HT1080 (cell line): ENCODE results near the gene AAK1. TPM values are rescaled to one million over a fixed set of nuclear protein-coding genes. Genes with fewer than 3 reads are reported as not detected.
"Not testable (repeated sequence)": the region's sequence is repeated elsewhere in the genome, so short reads cannot be mapped to it uniquely, and the experiment has no call there.

ENCODE experiments used
- DNase-seq: peaks from one replicate; pipeline ENCODE4 v3.0.0-alpha.2; 2015; ENCODE audit warnings: low read depth
- total RNA-seq: library from RNA; depleted of rRNA; stranded (reverse); fragments of >200 nt; shearing (Covaris generic); gene quantifications from 2 replicates; pipeline ENCODE4 v1.2.3, GENCODE V29; 2014

AAK1 gene
- total RNA-seq, 1 experiment from 2014 or later, result 37.4 TPM

GRCh38 chr2:69575371-69575770 is 68.2 kb downstream of the AAK1 start:
- not testable (repeated sequence) for DNase-seq

- DNase-seq, result peak; percentile 14
These were observed 70.9 kb downstream of the AAK1 start for GRCh38 chr2:69572641-69573040.

GRCh38 chr2:69571189-69571588 is 72.3 kb downstream of the AAK1 start:
- DNase-seq, result no peak

GRCh38 chr2:69570474-69570873 is 73.1 kb downstream of the AAK1 start:
- no peak for DNase-seq

- no peak for DNase-seq
These were observed 75.6 kb downstream of the AAK1 start for GRCh38 chr2:69567909-69568300.

GRCh38 chr2:69567157-69567908 is 76.2 kb downstream of the AAK1 start:
- DNase-seq, result no peak

GRCh38 chr2:69566669-69567068 is 76.9 kb downstream of the AAK1 start:
- DNase-seq, result no peak

GRCh38 chr2:69565431-69565839 is 78.1 kb downstream of the AAK1 start:
- DNase-seq, result peak; percentile 42

GRCh38 chr2:69564604-69565003 is 78.9 kb downstream of the AAK1 start:
- no peak for DNase-seq

- DNase-seq, result no peak
These were observed 80.5 kb downstream of the AAK1 start for GRCh38 chr2:69563021-69563420.

- no peak for DNase-seq
These were observed 82.4 kb downstream of the AAK1 start for GRCh38 chr2:69561101-69561500.

- DNase-seq, result no peak
These were observed 83.4 kb downstream of the AAK1 start for GRCh38 chr2:69560147-69560482.

- peak; percentile 48 for DNase-seq
These were observed 83.9 kb downstream of the AAK1 start for GRCh38 chr2:69559442-69560146.

- DNase-seq, result no peak
These were observed 87.5 kb downstream of the AAK1 start for GRCh38 chr2:69556008-69556407.

- no peak for DNase-seq
These were observed 88.6 kb downstream of the AAK1 start for GRCh38 chr2:69554981-69555380.

GRCh38 chr2:69554568-69554967 is 89.0 kb downstream of the AAK1 start:
- DNase-seq, result no peak

GRCh38 chr2:69553991-69554390 is 89.5 kb downstream of the AAK1 start:
- no peak for DNase-seq

GRCh38 chr2:69550511-69550910 is 93.0 kb downstream of the AAK1 start:
- not testable (repeated sequence) for DNase-seq

GRCh38 chr2:69549421-69549820 is 94.1 kb downstream of the AAK1 start:
- peak; percentile 41 for DNase-seq

GRCh38 chr2:69547984-69548715 is 95.4 kb downstream of the AAK1 start:
- DNase-seq, result no peak

GRCh38 chr2:69546646-69547045 is 96.9 kb downstream of the AAK1 start:
- no peak for DNase-seq

- no peak for DNase-seq
These were observed 98.0 kb downstream of the AAK1 start for GRCh38 chr2:69545477-69545932.
